IMR-90 (cell line): ENCODE measurements around the gene KRT82. TPM values are rescaled to one million over a fixed set of nuclear protein-coding genes. Genes with fewer than 3 reads are reported as not detected.

Source experiments
- ATAC-seq: fragments of 200-7000 bp; cut with Tn5 transposase; 2 replicates; pipeline ENCODE4 v1.9.1; 2020; ENCODE audit warnings: low read depth, mild to moderate bottlenecking, moderate library complexity
- BruUV-seq: library from RNA; stranded (reverse); fragments of 400-500 nt; replicated peaks from 2 replicates; lab custom pipeline; 2021; lab: Mats Ljungman, UMichigan
- CTCF ChIA-PET: fragments of 300-600 bp; formaldehyde crosslinking; extraction: SDS; loops from one replicate; lab custom pipeline; 2021; ENCODE audit warnings: antibody characterized with exemption; lab: Yijun Ruan, JAX
- POLR2A ChIA-PET: fragments of 300-600 bp; sonication (Branson Sonifier 250); formaldehyde crosslinking; loops from one replicate; lab custom pipeline; 2022; ENCODE audit warnings: antibody characterized with exemption; ENCODE audit not compliant: unreplicated experiment; lab: Charles Lee
- DNase-seq: peaks from one replicate; pipeline ENCODE4 v3.0.0; 2013
- H2AFZ ChIP-seq: replicated peaks from 2 replicates; pipeline ENCODE3; 2013; ENCODE audit warnings: low read length, mild to moderate bottlenecking; ENCODE audit not compliant: poor library complexity
- H2AK5ac ChIP-seq: 2 replicates; pipeline ENCODE4 v1.6.1; 2013; ENCODE audit warnings: low read depth, low read length, inconsistent platforms
- H2AK9ac ChIP-seq: replicated peaks from 2 replicates; pipeline ENCODE3; 2013; ENCODE audit warnings: mild to moderate bottlenecking, low read depth, low read length, moderate library complexity; ENCODE audit not compliant: poor library complexity
- H2BK120ac ChIP-seq: 2 replicates; pipeline ENCODE4 v1.6.1; 2013; ENCODE audit warnings: low read depth, low read length, inconsistent platforms
- H2BK15ac ChIP-seq: 3 replicates; pipeline ENCODE4 v1.6.1; 2013; ENCODE audit warnings: low read depth, low read length, inconsistent platforms
- H2BK20ac ChIP-seq: 2 replicates; pipeline ENCODE4 v1.6.1; 2013; ENCODE audit warnings: low read depth, mild to moderate bottlenecking, inconsistent platforms, low read length, moderate library complexity
- H2BK5ac ChIP-seq: 2 replicates; pipeline ENCODE4 v1.6.1; 2013; ENCODE audit warnings: mild to moderate bottlenecking, low read depth, low read length, inconsistent platforms; ENCODE audit not compliant: poor library complexity, severe bottlenecking
- H3K14ac ChIP-seq: replicated peaks from 2 replicates; pipeline ENCODE4 v1.6.1; 2013; ENCODE audit warnings: low read depth, low read length, inconsistent platforms
- H3K18ac ChIP-seq: 2 replicates; pipeline ENCODE4 v1.6.1; 2013; ENCODE audit warnings: low read depth, low read length, control low read depth
- H3K23ac ChIP-seq: 2 replicates; pipeline ENCODE4 v1.6.1; 2013; ENCODE audit warnings: low read depth, low read length, inconsistent platforms
- H3K27ac ChIP-seq: 2 replicates; pipeline ENCODE4 v1.5.1; 2013; ENCODE audit warnings: mild to moderate bottlenecking, control low read depth, low read length; ENCODE audit not compliant: insufficient read depth
- H3K27me3 ChIP-seq: 2 replicates; pipeline ENCODE4 v1.6.1; 2013; ENCODE audit warnings: low read length; ENCODE audit not compliant: control insufficient read depth, insufficient read depth
- H3K36me3 ChIP-seq: 2 replicates; pipeline ENCODE4 v1.6.1; 2013; ENCODE audit warnings: low read length, mixed read lengths; ENCODE audit not compliant: control insufficient read depth, insufficient read depth
- H3K4ac ChIP-seq: 2 replicates; pipeline ENCODE4 v1.6.1; 2013; ENCODE audit warnings: low read depth, low read length, inconsistent platforms
- H3K4me1 ChIP-seq: 2 replicates; pipeline ENCODE4 v1.6.1; 2013; ENCODE audit warnings: low read length, mixed read lengths; ENCODE audit not compliant: control insufficient read depth, insufficient read depth
- H3K4me2 ChIP-seq: 2 replicates; pipeline ENCODE4 v1.6.1; 2013; ENCODE audit warnings: low read depth, mild to moderate bottlenecking, control low read depth, low read length, moderate library complexity
- H3K4me3 ChIP-seq: 2 replicates; pipeline ENCODE4 v1.5.1; 2013; ENCODE audit warnings: low read depth, mild to moderate bottlenecking, control low read depth, low read length, moderate library complexity; ENCODE audit not compliant: insufficient read depth
- H3K56ac ChIP-seq: 2 replicates; pipeline ENCODE4 v1.6.1; 2013; ENCODE audit warnings: low read length, inconsistent platforms; ENCODE audit not compliant: insufficient read depth; ENCODE audit errors: extremely low read depth
- H3K79me1 ChIP-seq, 2 experiments: 2 replicates each; pipeline ENCODE4 v1.6.1; 2013; ENCODE audit warnings: low read length in 2 of 2, inconsistent platforms in 1 of 2, low read depth in 1 of 2
- H3K9ac ChIP-seq: 2 replicates; pipeline ENCODE4 v1.6.1; 2013; ENCODE audit warnings: low read depth, low read length, control low read depth
- H3K9me1 ChIP-seq: 2 replicates; pipeline ENCODE4 v1.6.1; 2013; ENCODE audit warnings: low read length, inconsistent platforms; ENCODE audit not compliant: insufficient read depth
- H3K9me3 ChIP-seq: 2 replicates; pipeline ENCODE4 v1.6.1; 2013; ENCODE audit warnings: low read length; ENCODE audit not compliant: control insufficient read depth, insufficient read depth
- H4K20me1 ChIP-seq: 2 replicates; pipeline ENCODE4 v1.6.1; 2013; ENCODE audit warnings: low read length, inconsistent platforms; ENCODE audit not compliant: insufficient read depth
- H4K5ac ChIP-seq: 2 replicates; pipeline ENCODE4 v1.6.1; 2013; ENCODE audit warnings: mild to moderate bottlenecking, low read depth, low read length, control low read depth
- H4K8ac ChIP-seq, 2 experiments: 2 replicates each; pipeline ENCODE4 v1.6.1; 2013; ENCODE audit warnings: low read depth in 2 of 2, low read length in 2 of 2, control low read depth in 1 of 2, inconsistent platforms in 1 of 2
- H4K91ac ChIP-seq: 2 replicates; pipeline ENCODE4 v1.6.1; 2013; ENCODE audit warnings: low read depth, low read length, inconsistent platforms; ENCODE audit not compliant: insufficient read depth
- CEBPB ChIP-seq: IDR thresholded peaks from 2 replicates; pipeline ENCODE4 v1.6.1; 2012; ENCODE audit warnings: low read depth, low read length, improper control_type of control experiment
- CHD1 ChIP-seq: IDR thresholded peaks from 2 replicates; pipeline ENCODE4 v1.6.1; 2012; ENCODE audit warnings: low read depth, low read length, improper control_type of control experiment
- CTCF ChIP-seq: conservative IDR thresholded peaks from 2 replicates; pipeline ENCODE4 v1.5.1; 2012; ENCODE audit warnings: mild to moderate bottlenecking, low read depth, low read length, improper control_type of control experiment
- MAFK ChIP-seq: IDR thresholded peaks from 2 replicates; pipeline ENCODE4 v1.6.1; 2012; ENCODE audit warnings: low read depth, low read length, improper control_type of control experiment
- SMC3 ChIP-seq: fragments of 150-350 bp; IDR thresholded peaks from 2 replicates; pipeline ENCODE4 v1.6.1; 2016; ENCODE audit warnings: low read depth, mild to moderate bottlenecking, antibody characterized with exemption, low read length, moderate library complexity
- USF2 ChIP-seq: fragments of 150-350 bp; IDR thresholded peaks from 2 replicates; pipeline ENCODE4 v1.6.1; 2017; ENCODE audit warnings: mild to moderate bottlenecking, antibody characterized with exemption, low read length, low read depth
- WGBS, 2 experiments: methylation state at CpG; one replicate each; pipeline versions ENCODE4 v1.1.5 to v1.1.7; 2013; ENCODE audit warnings: missing lambda C conversion rate in 2 of 2; ENCODE audit not compliant: insufficient read length in 1 of 2; ENCODE audit errors: extremely low coverage in 2 of 2; 5-methylcytosine and 5-hydroxymethylcytosine counted together
- dilution Hi-C: fragments of 300-500 bp; cut with HindIII; formaldehyde crosslinking; loops from one replicate; pipeline ENCODE4 v1.14.3; 2018; ENCODE audit warnings: low sequenced_read_pairs; ENCODE audit not compliant: unreplicated experiment
- in situ Hi-C: fragments of 300-500 bp; cut with MboI; formaldehyde crosslinking; loops from 3 replicates; pipeline ENCODE4 v1.14.3; 2019; ENCODE audit warnings: low sequenced_read_pairs, inconsistent platforms, mixed read lengths
- intact Hi-C: fragments of 100-400 bp; cut with micrococcal nuclease; formaldehyde crosslinking; loops from 2 replicates; pipeline ENCODE4 v1.10.0; 2022
- polyA plus RNA-seq, 3 experiments: library from polyadenylated mRNA; depleted of rRNA; stranded (reverse); fragments of >200 nt; gene quantifications; 2 replicates each; pipeline ENCODE4 v1.2.3, GENCODE V29; 2012; ENCODE audit warnings: low replicate concordance in 1 of 3
- total RNA-seq: library from RNA; depleted of rRNA; stranded (reverse); fragments of >200 nt; gene quantifications from 2 replicates; pipeline ENCODE4 v1.2.3, GENCODE V29; 2012

KRT82 gene
- total and polyA plus RNA-seq, 2 of the 4 experiments (the other 2 are of a cell fraction) = not detected

GRCh38 chr12:52369809-52370208 is 36.3 kb downstream of the KRT82 start:
- CTCF ChIA-PET = no interaction called here
- H3K27ac ChIP-seq = no peak overlapping the region
- no peak overlapping the region for H3K18ac ChIP-seq
- no peak overlapping the region for H3K4me3 ChIP-seq
- H2AFZ ChIP-seq = no peak overlapping the region
- H3K23ac ChIP-seq = no peak overlapping the region
- peaks cover 47% of the 10 kb centered on the region for H3K27me3 ChIP-seq
- H4K20me1 ChIP-seq = no peaks in the 10 kb centered on the region
- no peak overlapping the region for H3K9ac ChIP-seq
- H3K36me3 ChIP-seq = no peaks in the 10 kb centered on the region
- no peak overlapping the region for H3K4ac ChIP-seq
- H4K8ac ChIP-seq = no peak overlapping the region
- POLR2A ChIA-PET = no interaction called here
- no peaks in the 10 kb centered on the region for H3K4me1 ChIP-seq
- dilution Hi-C loops = no loop called here
- no peak overlapping the region for H2BK5ac ChIP-seq
- H2AK9ac ChIP-seq = no peak overlapping the region
- no peak for ATAC-seq
- peaks cover 3% of the 10 kb centered on the region; the same call in 1 of the 2 replicates for H3K9me1 ChIP-seq
- BruUV-seq = no TSS peak
- DNase-seq = no peak
- WGBS, 2 experiments = no CpG with 5 or more reads among the region's 6 CpGs
- H2BK15ac ChIP-seq = no peak overlapping the region
- no peak overlapping the region for H3K14ac ChIP-seq
- no peaks in the 10 kb centered on the region for H3K9me3 ChIP-seq
- in situ Hi-C loops = loop anchor here (5.0 to 10.0 kb wide), 2 partner anchors 507 to 615 kb away; no protein-coding TSS in a partner anchor
- no peak overlapping the region for H2BK120ac ChIP-seq
- no peak overlapping the region for H3K56ac ChIP-seq
- H3K4me2 ChIP-seq = no peak overlapping the region
- no peak overlapping the region for H2BK20ac ChIP-seq
- intact Hi-C loops = loop anchor here (5.0 kb wide), 1 partner anchor 612 kb away; no protein-coding TSS in a partner anchor
- no peak overlapping the region for H4K5ac ChIP-seq
- no peak overlapping the region for H4K91ac ChIP-seq
- H2AK5ac ChIP-seq = no peak overlapping the region
- no peaks in the 10 kb centered on the region for H3K79me1 ChIP-seq
- TF ChIP-seq CTCF = no peak
- TF ChIP-seq SMC3 = no peak
- no peak for TF ChIP-seq CHD1
- no peak for TF ChIP-seq USF2
- TF ChIP-seq MAFK = no peak
- TF ChIP-seq CEBPB = no peak
